Activated effector memory CD4-positive, alpha-beta T cell treated with anti-CD3 and anti-CD28 coated beads, Interleukin-2, amount 50 U/mL, for 16 hours (primary cell): ENCODE results near the gene QPCT.
"Not testable (repeated sequence)": the region's sequence is repeated elsewhere in the genome, so short reads cannot be mapped to it uniquely, and the experiment has no call there.

ENCODE experiments used
- DNase-seq: peaks from one replicate; pipeline ENCODE4 v3.0.0-alpha.2; 2020

QPCT gene

GRCh38 chr2:37361994-37362698, 17.7 kb downstream of the QPCT start:
- DNase-seq: no peak

- DNase-seq: no peak
Measured at GRCh38 chr2:37364351-37364750, 19.9 kb downstream of the QPCT start.

DNA sequence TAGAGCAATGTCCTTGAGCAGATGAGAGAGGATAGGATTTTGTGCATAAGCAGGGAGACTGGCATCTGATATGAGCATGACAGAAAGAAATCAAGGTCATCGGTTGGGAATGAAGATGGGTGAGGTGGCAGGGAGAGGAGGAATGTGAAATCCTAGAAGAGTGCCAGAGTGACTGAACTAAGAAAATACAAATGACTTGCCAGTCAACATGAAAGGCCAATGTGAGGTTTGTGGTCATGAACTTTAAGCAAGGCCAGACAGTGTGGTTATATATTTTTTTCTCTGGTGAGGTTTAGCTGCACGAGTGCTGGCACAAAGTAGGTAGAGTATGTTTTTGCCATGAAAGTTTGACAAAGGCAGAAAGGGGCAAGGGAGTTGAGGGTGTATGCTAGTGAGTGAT, 21.2 kb downstream of the QPCT start:
- DNase-seq: no peak

DNA sequence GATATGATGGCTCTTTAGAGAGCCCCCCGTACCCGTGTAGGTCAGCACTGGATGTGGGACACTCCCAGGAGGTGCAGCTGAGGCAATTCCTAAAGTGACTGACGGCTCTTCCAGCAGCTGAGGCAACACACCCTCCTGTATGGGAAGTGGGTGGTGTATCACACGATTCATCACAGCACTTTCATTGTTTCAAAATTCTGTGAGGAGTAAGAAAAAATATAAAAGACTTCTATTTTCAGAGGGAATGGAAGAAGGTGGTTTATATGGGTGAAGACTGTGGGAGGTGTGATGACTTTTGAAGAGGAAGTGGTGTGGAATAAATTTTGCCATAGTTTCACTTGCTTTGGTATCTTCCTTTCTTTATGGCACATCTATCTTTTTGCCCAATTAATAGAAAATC, 22.3 kb downstream of the QPCT start:
- DNase-seq: peak; percentile 60

GRCh38 chr2:37367310-37367709, 22.9 kb downstream of the QPCT start:
- DNase-seq: no peak

GRCh38 chr2:37367984-37368383, 23.6 kb downstream of the QPCT start:
- DNase-seq: peak; percentile 54

GRCh38 chr2:37370666-37371065, 26.2 kb downstream of the QPCT start:
- no peak for DNase-seq

DNA sequence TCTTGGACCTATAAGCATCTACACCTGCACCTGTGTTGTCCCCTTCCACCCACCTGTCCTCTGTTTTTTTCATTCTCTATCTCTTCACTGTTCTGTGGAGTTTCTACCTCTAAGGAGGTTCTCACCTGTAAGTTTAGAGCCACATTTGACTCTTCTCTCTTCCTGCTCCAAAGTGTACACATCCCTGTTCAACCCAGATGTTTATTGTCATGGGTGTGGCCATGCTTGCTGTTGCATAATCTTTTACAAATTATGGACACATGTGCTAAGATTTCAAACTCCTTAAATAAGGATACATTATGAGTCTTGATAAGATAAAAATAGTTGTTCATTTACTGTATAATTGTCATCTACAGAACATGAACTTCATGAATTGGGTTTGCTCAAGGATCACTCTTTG, 27.6 kb downstream of the QPCT start:
- DNase-seq: no peak

- peak; percentile 53 for DNase-seq
Measured at GRCh38 chr2:37375741-37376288, 31.4 kb downstream of the QPCT start.

DNA sequence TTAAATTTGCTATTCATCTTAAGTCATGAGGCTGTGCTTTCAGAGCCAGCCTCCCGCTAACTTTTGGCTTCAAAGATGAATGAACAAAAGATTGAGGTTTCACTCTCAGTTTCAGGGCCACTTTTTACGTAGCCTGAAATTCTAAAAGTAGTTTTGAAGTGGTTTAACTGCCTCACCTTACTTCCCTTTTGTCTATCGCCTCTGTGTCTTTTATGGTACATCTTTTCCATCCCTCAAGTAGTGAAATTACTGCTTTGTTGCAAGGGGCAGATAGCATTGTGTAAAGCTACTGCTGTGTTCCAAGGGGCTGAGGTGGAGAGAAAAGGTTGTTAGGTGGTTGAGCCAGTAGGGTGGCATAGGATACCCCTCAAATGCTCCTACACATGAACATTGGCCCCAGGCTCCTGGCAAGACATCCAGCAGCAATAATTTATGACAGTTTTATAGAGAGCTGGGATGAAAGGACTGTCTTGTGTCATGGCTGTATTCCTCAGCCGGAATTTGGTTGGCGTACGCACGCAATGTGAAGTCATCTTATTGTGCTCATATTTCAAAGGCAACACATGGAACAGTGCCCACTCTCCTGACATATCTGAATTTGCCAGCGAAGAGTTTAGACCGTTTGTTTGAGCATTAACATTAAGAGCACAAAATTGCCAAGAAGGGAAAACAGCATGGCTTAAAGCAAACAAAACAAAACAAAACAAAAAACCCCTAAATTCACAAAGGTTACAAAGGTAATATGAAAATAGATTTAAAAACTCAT, 32.2 kb downstream of the QPCT start:
- DNase-seq: peak; percentile 71

- peak; percentile 62 for DNase-seq
Measured at GRCh38 chr2:37377187-37377532, 32.7 kb downstream of the QPCT start.

DNA sequence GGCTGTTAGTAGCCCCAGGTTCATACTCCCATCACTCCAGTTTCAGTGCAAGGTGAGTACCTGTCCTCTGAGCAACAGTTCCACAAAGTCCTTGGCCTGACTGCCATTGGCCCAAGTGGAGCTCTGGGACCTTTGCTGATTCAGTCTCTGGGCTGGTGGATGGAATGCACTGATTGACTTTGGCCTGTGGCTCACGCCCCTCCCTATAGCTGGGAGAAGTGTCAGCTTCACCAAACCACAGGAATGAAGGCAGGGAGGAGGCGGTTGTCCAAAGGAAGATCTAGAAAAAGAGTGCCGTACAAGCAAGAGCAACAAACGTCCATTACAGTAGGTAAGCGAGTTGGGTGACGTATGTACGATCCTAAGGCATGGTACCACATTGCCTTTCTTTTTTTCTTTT, 34.0 kb downstream of the QPCT start:
- DNase-seq: peak; percentile 37

GRCh38 chr2:37379881-37380296, 35.5 kb downstream of the QPCT start:
- DNase-seq: peak; percentile 55

DNA sequence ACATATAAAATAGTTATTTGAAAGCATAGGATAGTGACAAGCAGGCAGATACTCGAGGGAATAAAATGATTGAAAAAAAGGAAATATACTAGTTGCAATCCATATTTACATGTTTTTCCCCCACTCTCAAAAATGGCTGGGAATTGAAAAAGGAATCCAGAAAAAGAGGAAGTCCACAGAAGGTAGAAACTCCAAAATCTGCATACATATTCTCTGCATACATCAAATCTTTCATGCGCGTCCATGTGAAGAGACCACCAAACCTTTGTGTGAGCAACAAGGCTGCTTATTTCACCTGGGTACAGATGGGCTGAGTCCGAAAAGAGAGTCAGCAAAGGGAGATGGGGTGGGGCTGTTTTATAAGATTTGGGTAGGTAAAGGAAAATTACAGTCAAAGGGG, 36.4 kb downstream of the QPCT start:
- not testable (repeated sequence) for DNase-seq

- DNase-seq: not testable (repeated sequence)
Measured at GRCh38 chr2:37384261-37384660, 39.8 kb downstream of the QPCT start.

- DNase-seq: no peak
Measured at GRCh38 chr2:37387148-37387835, 42.9 kb downstream of the QPCT start.

- DNase-seq: no peak
Measured at GRCh38 chr2:37388074-37388473, 43.6 kb downstream of the QPCT start.

DNA sequence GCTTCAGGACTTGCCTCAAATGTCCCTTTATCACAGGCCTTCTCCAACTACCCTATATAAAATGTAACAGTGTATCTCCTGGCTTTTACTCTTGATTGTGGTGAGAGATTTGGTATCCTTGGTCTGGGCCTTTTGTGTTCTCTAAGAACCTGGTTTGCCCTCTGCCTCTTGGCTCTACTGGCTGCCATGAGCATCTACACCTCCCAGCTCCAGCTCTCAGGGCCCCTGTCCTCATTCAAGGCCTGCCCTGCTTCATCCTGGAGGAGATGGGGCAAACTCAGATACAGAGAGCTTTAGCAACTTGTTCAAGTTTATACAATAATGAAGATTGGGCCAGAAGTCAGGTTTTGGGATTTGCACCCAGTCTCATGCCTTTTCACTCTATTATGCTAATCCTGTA, 45.0 kb downstream of the QPCT start:
- DNase-seq: no peak

DNA sequence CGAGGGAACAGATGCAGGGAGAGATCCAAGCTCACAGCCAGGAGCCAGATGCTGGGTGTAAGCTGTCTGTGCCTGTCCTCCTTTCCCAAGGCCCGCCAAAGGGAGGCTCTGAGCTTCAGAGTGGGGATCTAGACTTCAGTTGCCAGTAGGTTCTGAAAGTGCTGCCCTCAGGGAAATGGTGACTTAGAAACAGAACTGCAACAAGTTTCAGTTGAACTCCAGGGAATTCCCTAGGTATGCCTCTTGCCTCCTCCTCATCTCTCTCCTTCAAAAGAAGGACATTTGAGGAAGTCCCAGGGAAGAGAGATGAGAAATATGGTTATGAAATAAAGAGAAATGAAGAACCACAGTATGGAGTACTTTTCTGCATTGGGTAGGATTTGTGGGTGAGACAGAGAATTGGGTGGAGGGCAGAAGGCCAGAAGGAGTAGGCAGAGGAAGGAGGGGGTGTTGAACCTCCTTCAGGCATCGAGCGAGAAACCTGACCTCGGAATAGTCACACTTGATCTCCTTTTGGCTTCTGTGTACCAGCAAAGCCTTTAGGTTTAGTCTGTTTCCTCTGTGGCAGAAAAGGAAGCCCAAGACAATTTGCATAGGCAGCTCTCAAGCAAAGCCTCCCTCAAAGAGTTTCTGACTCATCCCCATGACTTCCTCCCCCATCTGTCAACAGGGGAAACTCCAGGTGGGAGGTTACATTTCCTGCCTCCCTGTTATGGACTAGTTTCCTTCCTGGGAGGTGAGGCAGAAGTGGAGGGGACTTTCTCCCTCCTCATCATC, 45.7 kb downstream of the QPCT start:
- peak; percentile 83 for DNase-seq

- no peak for DNase-seq
Measured at GRCh38 chr2:37390777-37391176, 46.3 kb downstream of the QPCT start.

GRCh38 chr2:37391711-37392110, 47.3 kb downstream of the QPCT start:
- DNase-seq: no peak

GRCh38 chr2:37392428-37392827, 48.0 kb downstream of the QPCT start:
- no peak for DNase-seq

DNA sequence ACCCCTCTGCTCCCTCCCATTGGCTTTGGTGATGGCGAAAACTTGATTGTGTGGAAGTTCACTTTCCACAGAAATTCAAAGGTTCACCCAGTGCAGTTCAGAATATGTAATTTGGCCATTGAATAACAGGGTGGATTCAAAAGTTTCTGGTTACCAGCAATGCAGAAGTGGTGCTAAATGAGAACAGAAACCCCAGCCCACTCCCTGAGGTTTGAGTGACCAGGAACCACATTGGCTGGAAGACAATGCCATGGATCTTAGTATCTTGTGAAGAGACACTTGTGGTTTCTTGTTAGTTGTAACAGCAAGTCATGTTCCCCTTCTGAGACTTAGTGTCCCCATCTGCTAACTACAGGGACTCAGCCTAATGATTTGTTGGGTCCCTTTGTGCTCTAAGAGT, 49.8 kb downstream of the QPCT start:
- no peak for DNase-seq
